Right lobe of liver (tissue), 4 donors: ENCODE results near the gene RDH11.

ENCODE experiments used
- POLR2A ChIP-seq: fragments of 450-650 bp; IDR thresholded peaks from one replicate; pipeline ENCODE4 v1.6.1; 2017; ENCODE audit warnings: antibody characterized with exemption, mild to moderate bottlenecking
- TF ChIP-seq, protein P1 (sequence below), 4 donors: fragments of 200-600 bp in 3 of 4; fragments of 450-650 bp in 1 of 4; IDR thresholded peaks; one replicate each; pipeline versions ENCODE4 v1.5.1 to v1.8.0; 2016 to 2022; ENCODE audit warnings: antibody characterized with exemption in 4 of 4, mild to moderate bottlenecking in 2 of 4
- donor health status: DM: no; HTN: no; CAD: no.
- donor health status: DM: no; HTN: no; CAD: no.
- donor health status: DM: no; HTN: yes; CAD: no.

DNA sequence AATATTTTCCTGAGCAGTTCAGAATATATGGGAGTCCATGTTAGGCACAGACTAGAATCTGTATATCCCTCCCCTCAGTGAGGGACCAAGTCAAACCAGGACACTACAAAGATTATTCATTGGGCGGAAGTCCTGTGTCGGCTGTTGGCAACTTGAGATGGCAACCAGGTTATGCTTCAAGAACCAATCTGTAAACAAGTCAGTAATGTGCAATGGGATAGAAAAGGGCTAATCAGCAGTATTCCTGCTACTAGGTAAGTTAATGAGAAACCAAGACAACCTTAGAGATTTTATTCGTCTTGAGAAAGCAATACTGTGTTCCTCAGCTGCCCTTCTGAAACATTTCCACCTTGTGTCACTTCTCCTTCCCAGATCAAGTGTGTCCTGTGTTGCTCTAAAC lies 49.4 kb downstream of the RDH11 start:
- TF ChIP-seq, protein P1, sequence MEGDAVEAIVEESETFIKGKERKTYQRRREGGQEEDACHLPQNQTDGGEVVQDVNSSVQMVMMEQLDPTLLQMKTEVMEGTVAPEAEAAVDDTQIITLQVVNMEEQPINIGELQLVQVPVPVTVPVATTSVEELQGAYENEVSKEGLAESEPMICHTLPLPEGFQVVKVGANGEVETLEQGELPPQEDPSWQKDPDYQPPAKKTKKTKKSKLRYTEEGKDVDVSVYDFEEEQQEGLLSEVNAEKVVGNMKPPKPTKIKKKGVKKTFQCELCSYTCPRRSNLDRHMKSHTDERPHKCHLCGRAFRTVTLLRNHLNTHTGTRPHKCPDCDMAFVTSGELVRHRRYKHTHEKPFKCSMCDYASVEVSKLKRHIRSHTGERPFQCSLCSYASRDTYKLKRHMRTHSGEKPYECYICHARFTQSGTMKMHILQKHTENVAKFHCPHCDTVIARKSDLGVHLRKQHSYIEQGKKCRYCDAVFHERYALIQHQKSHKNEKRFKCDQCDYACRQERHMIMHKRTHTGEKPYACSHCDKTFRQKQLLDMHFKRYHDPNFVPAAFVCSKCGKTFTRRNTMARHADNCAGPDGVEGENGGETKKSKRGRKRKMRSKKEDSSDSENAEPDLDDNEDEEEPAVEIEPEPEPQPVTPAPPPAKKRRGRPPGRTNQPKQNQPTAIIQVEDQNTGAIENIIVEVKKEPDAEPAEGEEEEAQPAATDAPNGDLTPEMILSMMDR (IDR thresholded peaks at IDR 0.05), result no peak
- no peak for TF ChIP-seq POLR2A
